Epithelial cell of proximal tubule (primary cell): ENCODE measurements around the gene ADORA1. TPM values are rescaled to one million over a fixed set of nuclear protein-coding genes. Genes with fewer than 3 reads are reported as not detected.

Source experiments
- DNase-seq: peaks from one replicate; pipeline ENCODE4 v3.0.0-alpha.2; 2011; ENCODE audit warnings: low read depth
- H3K4me3 ChIP-seq: 2 replicates; pipeline ENCODE4 v1.5.1; 2011; ENCODE audit warnings: low read depth, mild to moderate bottlenecking, low read length
- CTCF ChIP-seq: conservative IDR thresholded peaks from 2 replicates; pipeline ENCODE4 v1.5.1; 2012; ENCODE audit warnings: low read depth, mild to moderate bottlenecking, low read length
- total RNA-seq: library from RNA; depleted of rRNA; stranded (reverse); fragments of >200 nt; gene quantifications from 2 replicates; pipeline ENCODE4 v1.2.3, GENCODE V29; 2015

Gene ADORA1
- total RNA-seq, 1 donor from 2014 or later: 3.7 TPM

DNA sequence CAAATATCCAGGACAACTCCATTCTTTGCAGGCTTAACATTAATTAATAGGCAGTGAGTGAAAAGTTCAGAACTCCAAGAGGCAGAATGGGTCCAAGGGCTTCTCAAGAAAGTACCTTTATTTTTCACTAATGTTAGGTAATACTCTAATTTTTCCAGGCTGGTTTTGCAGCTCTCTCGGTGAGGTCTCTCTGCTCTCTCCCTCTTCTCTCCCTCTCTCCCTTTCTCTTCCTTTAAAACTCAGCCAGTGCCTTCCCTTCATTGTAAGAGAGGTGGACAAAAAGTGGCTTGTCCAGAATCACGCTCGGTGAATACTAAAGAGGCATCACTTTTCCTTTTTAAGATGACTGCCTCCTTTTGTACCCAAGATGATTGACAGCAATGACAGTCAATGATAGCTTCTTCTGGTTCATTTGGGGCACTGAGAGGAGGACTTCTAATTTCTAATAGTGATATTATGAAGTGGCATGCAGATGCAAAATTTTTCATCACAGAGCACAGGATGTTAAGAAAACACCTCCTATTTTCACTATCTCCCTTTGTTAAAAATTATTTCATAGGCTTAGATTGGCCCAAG lies 60.3 kb downstream of the ADORA1 start:
- no peak for DNase-seq
- TF ChIP-seq CTCF: no peak
- no peak overlapping the region for H3K4me3 ChIP-seq

GRCh38 chr1:203188686-203189232 lies 61.2 kb downstream of the ADORA1 start:
- TF ChIP-seq CTCF: no peak
- H3K4me3 ChIP-seq: no peak overlapping the region
- no peak for DNase-seq

- TF ChIP-seq CTCF: no peak
- no peak overlapping the region for H3K4me3 ChIP-seq
- DNase-seq: no peak
Measured at GRCh38 chr1:203189951-203190352, 62.4 kb downstream of the ADORA1 start.

- no peak overlapping the region for H3K4me3 ChIP-seq
- TF ChIP-seq CTCF: no peak
- DNase-seq: no peak
Measured at GRCh38 chr1:203190949-203191348, 63.4 kb downstream of the ADORA1 start.

GRCh38 chr1:203196371-203196770 lies 68.8 kb downstream of the ADORA1 start:
- no peak for DNase-seq

GRCh38 chr1:203197625-203198024 lies 70.1 kb downstream of the ADORA1 start:
- no peak for TF ChIP-seq CTCF
- H3K4me3 ChIP-seq: no peak overlapping the region
- DNase-seq: peak; percentile 42

More at GRCh38 chr1:203196371-203196770, 68.8 kb downstream of the ADORA1 start:
- no peak for TF ChIP-seq CTCF
- no peak overlapping the region for H3K4me3 ChIP-seq

- H3K4me3 ChIP-seq: no peak overlapping the region
- DNase-seq: no peak
Measured at GRCh38 chr1:203199002-203199401, 71.5 kb downstream of the ADORA1 start.

More at GRCh38 chr1:203199002-203199401, 71.5 kb downstream of the ADORA1 start:
- no peak for TF ChIP-seq CTCF
